ENCODE data around the gene SLC27A6.

Gene SLC27A6

GRCh38 chr5:129074903-129075302, 109.6 kb downstream of the SLC27A6 start:
- TF ChIP-seq TAF1 (IDR thresholded peaks at IDR 0.05; ENCODE audit: low read depth, low read length) (no peak), SPI1 (IDR thresholded peaks at IDR 0.05; ENCODE audit: low read depth, low read length) (no peak), POU2F2 (IDR thresholded peaks at IDR 0.05; ENCODE audit: low read depth, low read length) (no peak), POLR2AphosphoS5 (IDR thresholded peaks at IDR 0.05; ENCODE audit: low read depth, low read length) (no peak), PAX5 (IDR thresholded peaks at IDR 0.05; ENCODE audit: insufficient read depth, low read length, severe bottlenecking) (no peak), POLR2A (IDR thresholded peaks at IDR 0.05; ENCODE audit: low read depth, low read length) (no peak)
- DNase-seq (ENCODE audit: insufficient read length, low spot score) (no peak), FAIRE-seq (no peak)

GRCh38 chr5:129077433-129078075, 112.3 kb downstream of the SLC27A6 start:
- DNase-seq (ENCODE audit: insufficient read length, low spot score) (no peak), FAIRE-seq (no peak)
- no peak for TF ChIP-seq POLR2A (IDR thresholded peaks at IDR 0.05; ENCODE audit: low read depth, low read length)
- no peak for TF ChIP-seq POU2F2 (IDR thresholded peaks at IDR 0.05; ENCODE audit: low read depth, low read length)
- TF ChIP-seq SPI1 (IDR thresholded peaks at IDR 0.05; ENCODE audit: low read depth, low read length), result no peak
- TF ChIP-seq POLR2AphosphoS5 (IDR thresholded peaks at IDR 0.05; ENCODE audit: low read depth, low read length), result no peak
- TF ChIP-seq PAX5 (IDR thresholded peaks at IDR 0.05; ENCODE audit: insufficient read depth, low read length, severe bottlenecking), result no peak
- no peak for TF ChIP-seq TAF1 (IDR thresholded peaks at IDR 0.05; ENCODE audit: low read depth, low read length)

- TF ChIP-seq PAX5 (IDR thresholded peaks at IDR 0.05; ENCODE audit: insufficient read depth, low read length, severe bottlenecking) (no peak), TAF1 (IDR thresholded peaks at IDR 0.05; ENCODE audit: low read depth, low read length) (no peak), POU2F2 (IDR thresholded peaks at IDR 0.05; ENCODE audit: low read depth, low read length) (no peak), POLR2A (IDR thresholded peaks at IDR 0.05; ENCODE audit: low read depth, low read length) (no peak), SPI1 (IDR thresholded peaks at IDR 0.05; ENCODE audit: low read depth, low read length) (no peak), POLR2AphosphoS5 (IDR thresholded peaks at IDR 0.05; ENCODE audit: low read depth, low read length) (no peak)
- no peak for FAIRE-seq
- no peak for DNase-seq (ENCODE audit: insufficient read length, low spot score)
These were observed 113.0 kb downstream of the SLC27A6 start for GRCh38 chr5:129078247-129078646.

- TF ChIP-seq SPI1 (IDR thresholded peaks at IDR 0.05; ENCODE audit: low read depth, low read length) (no peak), POU2F2 (IDR thresholded peaks at IDR 0.05; ENCODE audit: low read depth, low read length) (no peak), TAF1 (IDR thresholded peaks at IDR 0.05; ENCODE audit: low read depth, low read length) (no peak), PAX5 (IDR thresholded peaks at IDR 0.05; ENCODE audit: insufficient read depth, low read length, severe bottlenecking) (no peak)
- FAIRE-seq (no peak), DNase-seq (ENCODE audit: insufficient read length, low spot score) (no peak)
These were observed 113.4 kb downstream of the SLC27A6 start for GRCh38 chr5:129078660-129079059.

- no peak for DNase-seq (ENCODE audit: insufficient read length, low spot score)
- TF ChIP-seq TAF1 (IDR thresholded peaks at IDR 0.05; ENCODE audit: low read depth, low read length) (no peak), PAX5 (IDR thresholded peaks at IDR 0.05; ENCODE audit: insufficient read depth, low read length, severe bottlenecking) (no peak), SPI1 (IDR thresholded peaks at IDR 0.05; ENCODE audit: low read depth, low read length) (no peak), POU2F2 (IDR thresholded peaks at IDR 0.05; ENCODE audit: low read depth, low read length) (no peak)
- no peak for FAIRE-seq
These were observed 114.2 kb downstream of the SLC27A6 start for GRCh38 chr5:129079496-129079895.

GRCh38 chr5:129080766-129081165, 115.5 kb downstream of the SLC27A6 start:
- DNase-seq (ENCODE audit: insufficient read length, low spot score) (no peak), FAIRE-seq (no peak)
- no peak for TF ChIP-seq POLR2A (IDR thresholded peaks at IDR 0.05; ENCODE audit: low read depth, low read length)
- no peak for TF ChIP-seq POLR2AphosphoS5 (IDR thresholded peaks at IDR 0.05; ENCODE audit: low read depth, low read length)
- no peak for TF ChIP-seq PAX5 (IDR thresholded peaks at IDR 0.05; ENCODE audit: insufficient read depth, low read length, severe bottlenecking)
- TF ChIP-seq POU2F2 (IDR thresholded peaks at IDR 0.05; ENCODE audit: low read depth, low read length), result no peak
- TF ChIP-seq TAF1 (IDR thresholded peaks at IDR 0.05; ENCODE audit: low read depth, low read length), result no peak
- TF ChIP-seq SPI1 (IDR thresholded peaks at IDR 0.05; ENCODE audit: low read depth, low read length), result no peak

GRCh38 chr5:129082225-129083136, 117.2 kb downstream of the SLC27A6 start:
- no peak for FAIRE-seq
- no peak for TF ChIP-seq POU2F2 (IDR thresholded peaks at IDR 0.05; ENCODE audit: low read depth, low read length)
- TF ChIP-seq POLR2AphosphoS5 (IDR thresholded peaks at IDR 0.05; ENCODE audit: low read depth, low read length), result no peak
- no peak for TF ChIP-seq TAF1 (IDR thresholded peaks at IDR 0.05; ENCODE audit: low read depth, low read length)
- no peak for TF ChIP-seq POLR2A (IDR thresholded peaks at IDR 0.05; ENCODE audit: low read depth, low read length)
- no peak for TF ChIP-seq PAX5 (IDR thresholded peaks at IDR 0.05; ENCODE audit: insufficient read depth, low read length, severe bottlenecking)
- no peak for TF ChIP-seq SPI1 (IDR thresholded peaks at IDR 0.05; ENCODE audit: low read depth, low read length)
- no peak for DNase-seq (ENCODE audit: insufficient read length, low spot score)

Data from GM12891 (cell line).